HG03196 (cell line): ENCODE measurements around the gene SLC17A9.

Experiments used
- ATAC-seq: cut with Tn5 transposase; IDR thresholded peaks from one replicate; pipeline ENCODE4 v1.9.1; 2021; ENCODE audit not compliant: unreplicated experiment

The SLC17A9 gene

GRCh38 chr20:62980380-62980960, 28.0 kb downstream of the SLC17A9 start:
- ATAC-seq = no peak

GRCh38 chr20:62980970-62981369, 28.5 kb downstream of the SLC17A9 start:
- ATAC-seq = no peak

GRCh38 chr20:62982124-62983075, 29.9 kb downstream of the SLC17A9 start:
- ATAC-seq = no peak

- no peak for ATAC-seq
Observed at GRCh38 chr20:62983210-62983609, 30.7 kb downstream of the SLC17A9 start.

- no peak for ATAC-seq
Observed at GRCh38 chr20:62984666-62985443, 32.3 kb downstream of the SLC17A9 start.

- ATAC-seq = no peak
Observed at GRCh38 chr20:62985444-62985778, 32.9 kb downstream of the SLC17A9 start.

GRCh38 chr20:62986257-62986800, 33.8 kb downstream of the SLC17A9 start:
- ATAC-seq = no peak

GRCh38 chr20:62987114-62987513, 34.6 kb downstream of the SLC17A9 start:
- ATAC-seq = no peak

GRCh38 chr20:62989201-62989601, 36.7 kb downstream of the SLC17A9 start:
- ATAC-seq = no peak

GRCh38 chr20:62990306-62990825, 37.9 kb downstream of the SLC17A9 start:
- no peak for ATAC-seq

- no peak for ATAC-seq
Observed at GRCh38 chr20:62991196-62991807, 38.8 kb downstream of the SLC17A9 start.

GRCh38 chr20:62991863-62992262, 39.4 kb downstream of the SLC17A9 start:
- no peak for ATAC-seq

GRCh38 chr20:62993856-62994494, 41.5 kb downstream of the SLC17A9 start:
- ATAC-seq = no peak

- no peak for ATAC-seq
Observed at GRCh38 chr20:62994869-62995281, 42.4 kb downstream of the SLC17A9 start.

GRCh38 chr20:62995481-62995880, 43.0 kb downstream of the SLC17A9 start:
- no peak for ATAC-seq

GRCh38 chr20:62995898-62996595, 43.5 kb downstream of the SLC17A9 start:
- no peak for ATAC-seq

- ATAC-seq = no peak
Observed at GRCh38 chr20:62996596-62996982, 44.1 kb downstream of the SLC17A9 start.

- no peak for ATAC-seq
Observed at GRCh38 chr20:62997417-62998035, 45.0 kb downstream of the SLC17A9 start.

GRCh38 chr20:62998449-62998848, 45.9 kb downstream of the SLC17A9 start:
- ATAC-seq = no peak
